Putamen (tissue), 1 donor: ENCODE measurements around the gene ATXN10.
"Not testable (repeated sequence)": the region's sequence is repeated elsewhere in the genome, so short reads cannot be mapped to it uniquely, and the experiment has no call there.

Source experiments
- DNase-seq: peaks from one replicate; pipeline ENCODE4 v3.0.0-alpha.2; 2016; ENCODE audit warnings: low spot score

The ATXN10 gene

DNA sequence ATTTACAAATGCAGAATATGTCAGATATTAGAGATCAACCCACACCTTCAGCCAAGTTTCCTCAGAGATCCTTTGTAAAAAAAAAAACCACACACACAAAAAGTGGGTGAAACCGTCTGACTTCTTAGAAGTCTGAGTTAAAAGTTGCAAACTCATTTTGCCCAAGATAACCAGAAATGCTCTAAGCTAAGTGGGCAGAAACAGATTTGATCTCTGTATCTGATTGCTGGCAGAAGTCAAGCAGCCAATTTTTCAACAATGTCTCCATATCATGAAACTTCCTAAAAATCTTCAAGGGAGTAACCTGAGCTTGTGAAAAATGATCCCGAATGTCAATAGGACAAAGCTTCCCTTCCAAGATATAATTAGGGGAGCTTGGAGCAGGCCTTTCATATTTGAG, 28.6 kb upstream of the ATXN10 start:
- no peak for DNase-seq

DNA sequence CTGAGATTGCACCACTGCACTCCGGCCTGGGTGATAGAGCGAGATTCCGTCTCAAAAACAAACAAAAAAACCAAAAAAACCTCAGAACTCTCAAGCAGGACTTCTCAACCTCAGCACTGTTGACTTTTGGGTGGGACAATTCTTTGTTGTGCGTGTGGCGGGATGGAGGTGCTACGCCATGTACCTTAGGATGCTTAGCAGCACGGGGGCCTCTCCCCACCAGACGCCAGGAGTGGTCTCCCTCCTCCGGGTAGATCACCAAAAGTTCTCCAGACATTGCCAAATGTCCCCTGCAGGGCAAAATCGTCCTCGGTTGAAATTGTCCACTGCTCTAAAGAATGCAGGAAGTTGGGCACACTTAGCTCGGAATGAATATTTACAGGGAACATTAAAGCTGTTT, 26.9 kb upstream of the ATXN10 start:
- DNase-seq = no peak

DNA sequence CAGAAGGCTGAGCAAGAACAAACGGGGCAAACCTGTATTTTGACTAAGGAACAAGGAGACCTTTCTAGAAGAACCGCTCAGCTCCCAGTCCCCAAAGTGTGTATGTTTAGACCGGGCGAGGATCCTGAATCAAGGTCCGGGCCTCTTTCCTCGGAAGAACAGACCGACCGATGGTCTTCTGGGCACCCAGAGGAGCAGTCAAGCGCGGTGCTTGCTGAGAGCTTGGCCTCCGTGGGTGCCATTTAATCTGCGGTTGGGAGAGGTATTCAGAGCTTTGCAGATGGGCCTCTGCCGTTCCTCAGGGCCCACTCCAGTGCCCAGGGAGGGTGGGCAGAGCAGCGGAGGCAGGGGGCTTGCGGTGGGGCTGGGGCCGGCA, 26.5 kb upstream of the ATXN10 start:
- DNase-seq = no peak

DNA sequence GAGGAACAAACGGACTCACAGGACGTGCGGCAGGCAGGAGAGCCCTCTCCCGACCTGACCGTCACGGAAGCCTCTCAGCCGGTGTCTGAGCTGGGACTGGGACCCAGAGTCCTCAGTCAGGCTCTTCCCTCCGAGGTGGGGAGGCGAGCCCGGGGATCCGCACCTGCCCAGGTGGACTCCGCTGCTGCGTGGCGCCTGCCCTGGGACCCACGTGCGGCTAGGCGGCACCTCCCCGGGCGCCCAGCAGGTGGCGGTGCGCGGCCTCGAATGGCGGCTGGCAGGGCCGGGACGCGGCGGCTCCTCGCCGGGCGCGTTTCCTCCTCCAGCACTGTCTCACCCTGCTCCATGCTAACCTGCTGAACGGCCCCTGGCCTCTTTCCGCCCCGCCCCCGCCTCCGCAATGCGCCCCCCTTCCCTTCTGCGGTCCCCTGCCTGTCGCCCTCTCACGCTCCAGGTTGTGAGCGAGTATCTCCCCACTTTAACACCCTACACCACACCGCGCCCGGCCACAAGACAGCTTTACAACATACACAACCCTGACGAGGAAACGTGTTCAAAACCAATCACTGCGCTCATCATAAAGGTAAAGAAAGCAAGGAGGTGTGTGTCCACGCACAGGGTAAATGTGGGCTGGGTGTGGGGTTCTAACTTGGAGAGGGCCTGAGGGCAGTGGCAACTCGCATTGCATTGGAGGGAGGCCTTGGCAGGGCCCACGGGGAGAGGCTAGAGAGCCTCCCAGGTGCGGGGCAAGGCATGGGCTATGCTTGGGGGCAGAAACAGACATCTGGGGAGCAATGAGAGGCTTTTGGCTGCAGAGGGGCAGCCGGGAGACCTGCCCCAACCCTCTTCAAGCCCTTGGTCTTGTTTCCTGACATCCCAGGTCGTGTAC, 25.9 kb upstream of the ATXN10 start:
- DNase-seq = peak; percentile 16

DNA sequence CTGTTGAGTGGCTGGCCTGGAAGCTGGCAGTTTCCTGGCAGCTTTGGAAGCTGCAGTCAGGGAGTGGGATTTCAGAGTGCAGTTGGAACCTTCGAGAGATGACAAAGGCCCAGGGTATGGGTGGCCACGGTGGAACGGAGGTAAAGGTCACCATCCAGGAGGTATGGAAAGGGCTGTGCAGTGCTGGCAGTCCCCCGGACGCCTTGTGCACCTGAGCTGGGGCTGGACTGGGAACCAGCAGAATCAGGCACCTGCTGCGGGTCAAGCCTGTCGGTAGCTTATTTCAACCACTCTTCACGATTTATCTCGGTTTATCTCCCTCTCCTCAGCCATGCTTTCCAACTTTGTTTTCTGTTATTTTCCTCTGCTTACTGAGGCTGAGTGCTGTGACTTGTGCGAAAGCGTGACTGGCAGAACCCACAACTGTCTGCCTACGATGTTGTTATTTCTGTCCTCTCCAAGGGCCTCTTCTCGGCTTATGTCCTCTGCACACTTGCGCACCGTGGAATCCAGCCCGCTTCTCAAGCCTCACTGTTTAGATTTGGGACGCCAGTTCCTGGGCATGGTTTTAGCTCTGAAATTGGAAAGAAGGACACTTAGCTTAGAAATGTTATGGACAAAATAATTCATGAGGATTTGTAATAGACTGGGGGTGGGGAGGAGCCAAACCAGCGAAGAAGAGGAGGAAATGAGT, 24.0 kb upstream of the ATXN10 start:
- DNase-seq = no peak

DNA sequence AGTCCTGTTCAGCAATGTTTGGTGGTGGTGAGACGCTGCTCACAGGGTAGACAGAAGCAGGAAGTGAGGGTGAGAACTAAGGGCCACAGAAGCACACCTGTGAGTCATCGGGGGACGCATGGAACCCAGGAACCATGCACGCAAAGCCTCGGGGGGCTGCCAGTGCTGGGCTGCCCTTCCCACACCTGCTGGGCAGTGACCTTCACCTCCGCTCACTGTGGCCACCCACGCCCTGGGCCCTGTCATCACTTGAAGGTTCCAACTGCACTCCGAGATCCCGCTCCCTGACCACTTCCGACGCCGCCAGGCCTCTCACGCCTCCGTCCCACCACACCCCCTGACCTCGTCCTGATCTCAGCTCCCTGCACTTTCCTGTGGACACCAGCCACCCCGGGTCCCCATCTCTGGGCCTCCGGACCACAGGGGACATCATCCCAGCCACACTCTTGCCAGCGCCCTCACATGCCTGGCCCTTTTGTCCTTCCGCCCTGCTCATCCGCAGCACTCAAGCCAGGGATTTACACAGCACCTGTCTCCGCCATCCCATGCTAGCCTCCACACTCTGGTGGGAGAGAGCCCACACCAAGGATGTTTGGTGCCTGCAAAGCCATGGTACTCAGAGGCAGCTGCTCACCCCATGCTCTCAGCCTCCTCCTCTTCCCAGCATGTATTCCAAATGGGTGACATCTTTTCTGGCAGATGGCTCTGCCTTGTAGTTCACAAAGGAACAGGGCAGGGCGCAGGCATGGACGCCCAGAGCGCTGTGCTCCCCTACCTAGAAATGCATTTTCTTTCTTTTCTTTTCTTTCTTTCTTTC, 23.1 kb upstream of the ATXN10 start:
- DNase-seq = no peak

DNA sequence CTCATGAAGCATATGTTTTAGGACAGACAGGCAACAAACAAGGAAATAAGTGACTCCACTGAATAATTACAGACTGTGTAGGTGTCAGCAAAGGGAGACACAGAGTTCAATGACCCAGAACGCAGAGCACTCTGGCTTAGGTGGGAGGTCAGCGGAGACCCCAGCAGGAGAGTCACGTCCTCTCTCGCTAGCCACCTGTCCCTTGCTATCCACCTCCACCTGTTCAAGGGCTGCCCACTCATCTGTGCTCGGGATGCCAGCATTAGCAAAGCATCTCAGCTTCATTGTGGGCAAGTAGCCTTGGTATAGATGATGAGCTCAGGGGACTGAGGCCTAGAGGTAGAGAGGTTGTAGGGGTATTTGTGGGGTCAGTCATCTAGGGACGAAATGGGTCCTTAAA, 21.8 kb upstream of the ATXN10 start:
- DNase-seq = no peak

DNA sequence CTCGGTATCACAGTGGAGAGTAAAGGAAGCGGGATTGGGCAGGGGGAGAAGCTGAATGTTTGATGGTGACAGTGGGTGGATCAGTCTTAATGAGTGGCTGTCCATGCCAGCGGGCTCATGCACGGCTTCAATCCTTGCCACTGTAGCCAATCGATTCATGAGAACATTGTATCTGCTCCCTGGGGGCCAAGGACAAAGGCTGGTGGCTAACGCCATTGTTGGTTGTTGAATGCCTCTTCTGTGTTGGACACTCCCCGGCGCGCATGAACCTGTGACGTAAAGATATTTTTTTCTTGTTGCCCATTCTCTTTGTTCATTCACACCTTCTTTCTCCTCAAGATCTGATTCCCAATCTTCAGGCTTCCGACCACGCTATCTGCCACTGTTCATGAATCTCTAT, 20.9 kb upstream of the ATXN10 start:
- DNase-seq = no peak

DNA sequence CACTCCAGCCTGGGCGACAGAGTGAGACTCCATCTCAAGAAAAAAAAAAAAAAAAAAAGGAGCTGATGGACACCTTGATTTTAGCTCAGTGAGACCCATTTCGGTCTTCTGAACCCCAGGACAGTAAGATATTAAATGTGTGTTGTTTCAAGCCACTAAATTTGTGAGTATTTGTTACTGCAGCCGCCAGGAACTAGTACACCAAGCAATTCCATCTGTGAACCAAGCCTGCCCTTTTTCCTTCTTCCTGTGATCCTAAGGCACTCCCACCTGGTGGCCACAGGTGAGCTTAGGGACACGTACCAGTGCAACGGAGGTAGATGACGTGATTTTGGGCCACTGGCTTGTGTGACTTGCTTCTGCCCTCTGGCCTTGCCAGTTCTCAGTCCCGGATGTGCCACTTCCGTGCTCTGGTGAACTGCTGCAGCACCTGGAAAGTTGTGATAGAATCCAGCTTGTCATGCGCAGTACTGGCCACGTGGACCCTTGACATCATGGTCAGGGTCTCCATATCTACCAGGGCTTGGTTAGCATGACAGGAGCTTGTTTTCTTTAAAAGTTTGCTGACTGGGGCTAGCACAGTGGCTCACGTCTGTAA, 19.6 kb upstream of the ATXN10 start:
- DNase-seq = no peak

DNA sequence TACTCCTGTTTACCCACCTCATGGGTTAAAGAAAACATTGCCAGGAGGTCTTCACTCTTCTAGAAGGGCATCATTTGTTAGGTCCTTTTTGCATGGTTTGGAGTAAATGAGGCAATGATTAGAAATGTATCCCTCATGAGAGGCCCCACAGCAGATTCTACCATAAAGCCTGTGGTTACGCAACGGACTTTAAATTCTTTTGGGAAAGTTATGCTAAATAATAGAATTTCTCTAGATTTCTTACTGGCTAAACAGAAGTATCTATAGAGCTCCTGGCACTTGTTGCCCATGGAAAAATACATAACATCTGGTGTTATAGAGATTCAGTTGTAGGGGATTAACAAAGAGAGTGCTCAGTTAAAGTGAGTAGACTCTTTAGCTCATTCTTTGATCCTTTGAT, 15.1 kb upstream of the ATXN10 start:
- no peak for DNase-seq

DNA sequence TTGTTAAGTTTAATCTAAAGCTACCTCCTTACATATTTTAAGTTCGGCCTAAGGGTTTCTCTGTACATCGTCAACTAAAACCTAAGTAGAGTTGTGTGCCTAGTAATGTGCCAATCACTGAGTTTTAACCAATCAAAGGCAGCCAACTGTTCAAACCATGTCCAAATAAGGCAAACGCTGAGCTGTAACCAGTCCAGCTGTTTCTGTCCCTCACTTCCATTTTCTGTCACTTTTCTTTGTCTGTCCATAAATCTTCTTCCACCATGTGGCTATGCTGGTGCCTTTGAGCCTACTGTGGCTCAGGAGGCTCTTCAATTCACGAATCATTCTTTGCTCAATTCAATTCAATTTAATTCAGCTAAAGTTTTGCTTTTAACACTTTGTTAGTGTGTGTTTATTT, 13.9 kb upstream of the ATXN10 start:
- DNase-seq = no peak

DNA sequence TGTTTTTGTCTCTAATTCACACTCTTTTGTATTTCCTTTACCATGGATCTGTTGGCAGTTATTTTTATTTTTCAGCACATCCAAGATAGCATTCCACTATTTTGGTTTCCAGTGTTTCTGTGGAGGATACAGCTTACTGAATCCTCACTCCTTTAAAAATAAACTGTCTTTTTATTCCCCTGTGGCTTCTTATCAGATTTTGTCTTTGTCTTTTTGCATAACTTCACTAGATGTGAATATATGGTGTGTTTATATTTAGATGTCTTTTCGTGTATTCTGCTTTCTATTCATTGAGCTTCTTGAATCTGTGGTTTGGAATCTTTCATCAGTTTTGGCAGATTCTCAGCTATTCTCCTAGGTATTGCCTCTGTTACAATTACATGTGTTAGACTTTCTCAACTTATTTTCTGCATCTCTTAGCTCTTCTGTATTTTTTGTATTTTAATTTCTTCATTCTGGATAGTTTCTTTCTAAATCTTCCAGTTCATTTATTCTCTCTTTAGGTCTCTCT, 7.4 kb upstream of the ATXN10 start:
- no peak for DNase-seq

DNA sequence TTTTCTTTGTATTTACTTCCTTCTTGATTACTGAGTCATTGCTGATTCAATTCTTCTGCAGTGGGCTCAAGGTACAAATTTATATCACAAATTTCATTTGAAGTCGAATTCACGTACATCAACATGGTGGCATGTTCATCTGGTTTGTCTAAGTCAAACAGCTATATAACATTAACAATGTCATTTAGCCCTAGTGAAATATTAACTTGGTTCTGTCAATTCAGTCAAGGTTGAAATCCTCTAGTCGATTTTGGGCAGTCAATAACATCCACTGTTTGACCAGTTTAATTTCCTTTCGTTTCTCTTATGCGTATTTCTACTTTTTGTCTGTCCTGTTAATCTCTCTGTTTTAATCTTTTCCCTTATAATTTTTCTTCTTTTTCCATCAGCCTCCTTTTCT, 4.1 kb upstream of the ATXN10 start:
- no peak for DNase-seq

DNA sequence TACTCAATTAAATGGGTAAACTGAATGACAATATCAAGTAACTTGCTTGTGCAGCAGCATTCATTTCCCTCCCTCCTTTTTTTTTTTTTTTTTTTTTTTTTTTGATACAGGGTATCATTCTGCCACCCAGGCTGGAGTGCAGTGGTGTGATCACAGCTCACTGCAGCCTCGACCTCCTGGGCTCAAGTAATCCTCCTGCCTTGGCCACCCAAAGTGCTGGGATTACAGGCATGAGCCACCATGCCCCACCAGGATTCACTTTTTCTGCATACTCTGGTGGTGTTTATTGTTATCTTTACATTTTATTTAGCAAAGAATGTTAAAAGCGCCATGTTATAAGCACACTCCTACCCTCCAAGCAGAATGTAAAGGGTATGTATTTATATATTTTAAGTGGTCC, 1.3 kb upstream of the ATXN10 start:
- DNase-seq = not testable (repeated sequence)

DNA sequence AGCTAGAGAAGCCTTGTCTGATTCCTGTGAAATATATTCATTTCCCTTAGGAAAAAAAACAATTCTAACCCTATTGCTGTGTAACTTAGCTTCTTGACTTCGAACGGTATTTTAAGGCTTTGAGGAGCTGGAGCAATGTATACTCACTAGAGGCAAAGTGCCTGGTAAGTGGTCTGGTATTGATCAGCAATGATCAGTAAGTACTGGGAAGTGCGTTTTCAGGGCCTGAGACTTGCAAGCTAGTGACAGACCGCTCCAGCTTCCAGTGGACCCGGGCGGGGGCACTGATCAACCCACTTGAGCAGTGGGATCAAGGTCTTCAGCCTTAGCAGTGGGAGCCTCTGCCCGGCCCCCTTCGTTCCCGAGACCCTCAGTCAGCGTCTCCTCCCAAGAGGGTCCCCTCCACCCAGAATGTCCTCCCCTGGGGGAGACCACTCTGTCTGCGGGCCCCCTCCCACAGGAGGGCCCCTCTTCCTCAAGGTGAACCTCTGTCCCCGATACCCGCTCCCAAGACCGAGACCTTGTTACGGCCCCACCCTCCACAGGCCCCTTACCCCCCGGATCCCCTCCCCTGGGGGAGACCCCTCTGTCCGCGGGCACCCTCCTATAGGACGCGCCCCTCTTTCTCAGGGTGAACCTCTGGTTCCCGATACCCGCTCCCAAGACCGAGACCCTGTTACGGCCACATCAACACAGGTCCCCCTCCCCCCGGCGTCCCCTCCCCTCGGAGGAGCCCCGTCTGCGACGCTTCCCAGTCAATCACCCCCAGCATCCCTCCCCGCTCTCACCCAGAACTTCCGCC, 452 bp upstream of the ATXN10 start:
- DNase-seq = no peak

DNA sequence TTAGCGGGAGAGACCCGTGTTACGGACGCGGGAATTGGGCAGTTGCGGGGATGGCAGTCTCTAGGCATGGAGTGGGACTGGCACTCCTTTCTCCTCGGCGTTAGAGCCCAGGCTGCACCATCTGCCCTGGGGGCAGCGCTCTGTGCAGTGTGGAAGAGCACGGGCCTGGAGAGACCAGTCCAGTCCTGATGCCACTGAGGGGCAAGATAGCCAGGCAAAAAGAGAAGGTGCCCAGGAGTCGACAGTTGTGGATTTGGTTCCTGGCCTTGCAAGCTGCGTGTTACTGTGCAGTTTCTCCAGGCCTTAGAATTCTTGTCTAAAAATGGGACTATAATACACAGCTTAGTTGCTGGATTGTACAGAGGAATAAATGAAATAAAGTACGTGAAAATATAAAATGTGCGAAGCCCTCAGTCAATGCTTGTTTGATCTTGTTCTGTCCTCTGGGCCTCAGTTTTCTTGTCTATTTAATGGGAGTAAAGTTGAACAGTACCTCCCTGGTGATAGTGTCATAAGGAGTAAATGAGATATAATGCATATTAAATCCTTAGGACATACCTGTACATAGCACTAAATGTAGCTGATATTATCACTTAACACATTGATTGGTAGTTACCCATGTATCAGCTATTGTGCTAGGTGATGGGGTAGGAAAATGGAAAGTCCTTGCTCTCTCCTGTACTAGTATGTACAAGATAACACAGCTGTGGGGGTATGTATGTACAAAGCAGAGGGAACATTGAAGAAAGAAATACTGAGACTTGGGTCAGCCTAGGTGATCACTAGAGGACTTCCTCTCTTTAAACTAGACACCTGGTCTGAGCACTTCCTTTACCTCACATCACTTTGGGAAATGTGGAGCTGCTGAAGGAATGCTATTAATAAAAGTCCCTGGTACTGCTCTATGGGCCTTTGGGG, 1.2 kb downstream of the ATXN10 start:
- no peak for DNase-seq

DNA sequence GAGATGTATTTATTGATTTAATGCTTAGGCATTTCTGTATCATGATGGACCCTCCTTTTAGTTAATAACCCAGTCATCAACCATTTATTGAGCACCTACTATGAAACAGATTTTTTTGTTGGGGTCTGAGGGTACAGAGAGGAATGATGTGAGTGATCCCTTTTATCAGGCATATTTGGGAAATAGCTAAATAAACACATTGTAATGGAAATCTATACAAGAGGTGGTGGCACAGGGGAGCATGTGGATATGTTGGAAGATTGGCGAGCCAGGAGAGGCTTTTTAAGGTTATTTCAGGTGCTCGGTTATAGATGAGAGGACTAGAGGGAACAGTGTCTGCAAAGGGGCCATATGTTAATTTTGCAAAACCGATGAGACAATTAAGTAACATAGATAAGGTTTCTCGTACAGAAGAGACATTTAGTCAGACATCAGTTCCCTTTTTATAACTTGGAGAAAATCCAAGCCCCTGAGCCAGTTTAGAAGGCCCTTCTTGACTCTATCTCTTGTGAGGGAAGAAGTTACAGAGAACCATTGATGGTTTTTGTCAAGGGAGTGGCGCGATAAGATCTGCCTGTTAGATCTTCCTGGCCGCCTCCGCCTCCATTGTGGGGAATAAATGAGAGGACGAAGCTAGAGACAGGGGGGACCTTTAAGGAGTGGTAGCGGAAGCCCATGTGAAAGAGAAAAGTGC, 2.0 kb downstream of the ATXN10 start:
- DNase-seq = no peak

DNA sequence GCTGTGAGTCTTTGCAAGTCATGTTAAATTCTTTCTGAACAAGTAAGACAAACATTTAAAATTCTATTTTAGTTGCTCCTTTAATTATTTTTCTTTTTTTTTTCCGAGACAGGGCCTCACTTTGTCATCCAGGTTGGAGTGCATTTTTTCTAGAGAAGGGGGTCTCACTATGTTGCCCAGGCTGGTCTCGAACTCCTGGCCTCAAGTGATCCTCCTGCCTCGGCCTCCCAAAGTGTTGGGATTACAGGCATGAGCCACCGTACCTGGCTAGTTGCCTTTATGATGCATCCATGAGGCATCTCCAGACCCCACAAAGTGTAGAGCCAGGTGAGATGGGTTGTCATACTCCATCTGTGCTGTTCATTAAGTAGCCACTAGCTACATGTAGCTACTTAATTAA, 4.4 kb downstream of the ATXN10 start:
- DNase-seq = no peak

DNA sequence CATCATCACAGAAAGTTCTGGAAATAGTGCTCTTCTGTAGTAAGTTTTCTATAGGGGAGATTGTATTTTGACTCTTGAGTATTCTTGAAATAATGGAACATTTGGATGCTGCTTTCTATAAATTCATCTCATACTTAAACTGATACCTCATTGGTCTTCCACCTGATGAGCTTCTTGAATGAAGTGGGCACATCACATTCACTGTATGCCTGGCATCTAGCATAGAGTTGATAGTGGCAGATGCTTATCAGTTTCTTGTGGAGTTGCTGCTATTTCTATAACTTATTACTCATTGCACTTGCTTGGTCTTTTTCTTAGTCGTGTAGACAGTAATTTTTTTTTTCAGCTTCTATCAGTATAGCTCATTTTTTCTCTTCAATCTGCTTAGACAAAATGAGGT, 5.4 kb downstream of the ATXN10 start:
- no peak for DNase-seq
